ENCODE measurements around the gene EFNA1.
"Not testable (repeated sequence)": the region's sequence is repeated elsewhere in the genome, so short reads cannot be mapped to it uniquely, and the experiment has no call there.

The EFNA1 gene

GRCh38 chr1:155166471-155167165, 38.9 kb downstream of the EFNA1 start:
- H3K4me2 ChIP-seq (ENCODE audit: low read length) = no peak overlapping the region
- H3K9ac ChIP-seq (ENCODE audit: low read depth, low read length) = no peak overlapping the region
- H3K4me3 ChIP-seq (ENCODE audit: low read length) = no peak overlapping the region
- peaks cover 19% of the 10 kb centered on the region for H3K36me3 ChIP-seq (ENCODE audit: insufficient read depth, low read length)
- H3K4me1 ChIP-seq (ENCODE audit: control insufficient read depth, insufficient read depth, low read length) = peaks cover 4% of the 10 kb centered on the region
- no peaks in the 10 kb centered on the region for H3K9me3 ChIP-seq (replicated peaks; ENCODE audit: low read length)
- H3K27me3 ChIP-seq (ENCODE audit: control insufficient read depth, insufficient read depth, low read length) = peaks cover 12% of the 10 kb centered on the region

- Histone ChIP-seq H3K27me3 (ENCODE audit: control insufficient read depth, insufficient read depth, low read length) (peaks cover 12% of the 10 kb centered on the region), H3K4me1 (ENCODE audit: control insufficient read depth, insufficient read depth, low read length) (peaks cover 12% of the 10 kb centered on the region), H3K4me2 (ENCODE audit: low read length) (peak overlapping the region; percentile 35), H3K9me3 (replicated peaks; ENCODE audit: low read length) (no peaks in the 10 kb centered on the region), H3K36me3 (ENCODE audit: insufficient read depth, low read length) (peaks cover 19% of the 10 kb centered on the region), H3K4me3 (ENCODE audit: low read length) (no peak overlapping the region), H3K9ac (ENCODE audit: low read depth, low read length) (no peak overlapping the region)
Observed at GRCh38 chr1:155167166-155168104, 39.8 kb downstream of the EFNA1 start.

- not testable (repeated sequence) for H3K9ac ChIP-seq (ENCODE audit: low read depth, low read length); H3K4me3 ChIP-seq (ENCODE audit: low read length); H3K4me2 ChIP-seq (ENCODE audit: low read length); H3K9me3 ChIP-seq (replicated peaks; ENCODE audit: low read length)
- Histone ChIP-seq H3K36me3 (ENCODE audit: insufficient read depth, low read length) (peaks cover 19% of the 10 kb centered on the region), H3K4me1 (ENCODE audit: control insufficient read depth, insufficient read depth, low read length) (peaks cover 12% of the 10 kb centered on the region), H3K27me3 (ENCODE audit: control insufficient read depth, insufficient read depth, low read length) (peaks cover 12% of the 10 kb centered on the region)
Observed at GRCh38 chr1:155168105-155168445, 40.4 kb downstream of the EFNA1 start.

GRCh38 chr1:155168456-155169210, 41.0 kb downstream of the EFNA1 start:
- peaks cover 17% of the 10 kb centered on the region for H3K4me1 ChIP-seq (ENCODE audit: control insufficient read depth, insufficient read depth, low read length)
- H3K27me3 ChIP-seq (ENCODE audit: control insufficient read depth, insufficient read depth, low read length) = peaks cover 12% of the 10 kb centered on the region
- H3K4me2 ChIP-seq (ENCODE audit: low read length) = no peak overlapping the region
- peaks cover 19% of the 10 kb centered on the region for H3K36me3 ChIP-seq (ENCODE audit: insufficient read depth, low read length)
- H3K9ac ChIP-seq (ENCODE audit: low read depth, low read length) = no peak overlapping the region
- no peaks in the 10 kb centered on the region for H3K9me3 ChIP-seq (replicated peaks; ENCODE audit: low read length)
- H3K4me3 ChIP-seq (ENCODE audit: low read length) = no peak overlapping the region

- Histone ChIP-seq H3K9me3 (replicated peaks; ENCODE audit: low read length) (no peaks in the 10 kb centered on the region), H3K4me1 (ENCODE audit: control insufficient read depth, insufficient read depth, low read length) (peaks cover 23% of the 10 kb centered on the region), H3K4me3 (ENCODE audit: low read length) (no peak overlapping the region), H3K4me2 (ENCODE audit: low read length) (no peak overlapping the region), H3K36me3 (ENCODE audit: insufficient read depth, low read length) (peaks cover 19% of the 10 kb centered on the region), H3K9ac (ENCODE audit: low read depth, low read length) (no peak overlapping the region), H3K27me3 (ENCODE audit: control insufficient read depth, insufficient read depth, low read length) (peaks cover 12% of the 10 kb centered on the region)
Observed at GRCh38 chr1:155169541-155169940, 41.9 kb downstream of the EFNA1 start.

GRCh38 chr1:155170101-155170785, 42.6 kb downstream of the EFNA1 start:
- H3K4me1 ChIP-seq (ENCODE audit: control insufficient read depth, insufficient read depth, low read length) = peaks cover 27% of the 10 kb centered on the region

GRCh38 chr1:155170806-155171205, 43.1 kb downstream of the EFNA1 start:
- Histone ChIP-seq H3K9ac (ENCODE audit: low read depth, low read length) (no peak overlapping the region), H3K9me3 (replicated peaks; ENCODE audit: low read length) (no peaks in the 10 kb centered on the region), H3K27me3 (ENCODE audit: control insufficient read depth, insufficient read depth, low read length) (peaks cover 9% of the 10 kb centered on the region), H3K36me3 (ENCODE audit: insufficient read depth, low read length) (peaks cover 19% of the 10 kb centered on the region), H3K4me3 (ENCODE audit: low read length) (no peak overlapping the region), H3K4me2 (ENCODE audit: low read length) (no peak overlapping the region), H3K4me1 (ENCODE audit: control insufficient read depth, insufficient read depth, low read length) (peaks cover 27% of the 10 kb centered on the region)

More at GRCh38 chr1:155170101-155170785, 42.6 kb downstream of the EFNA1 start:
- Histone ChIP-seq H3K36me3 (ENCODE audit: insufficient read depth, low read length) (peaks cover 19% of the 10 kb centered on the region), H3K4me2 (ENCODE audit: low read length) (no peak overlapping the region), H3K9ac (ENCODE audit: low read depth, low read length) (no peak overlapping the region), H3K4me3 (ENCODE audit: low read length) (no peak overlapping the region), H3K27me3 (ENCODE audit: control insufficient read depth, insufficient read depth, low read length) (peaks cover 12% of the 10 kb centered on the region), H3K9me3 (replicated peaks; ENCODE audit: low read length) (no peaks in the 10 kb centered on the region)

GRCh38 chr1:155171836-155172731, 44.4 kb downstream of the EFNA1 start:
- Histone ChIP-seq H3K9me3 (replicated peaks; ENCODE audit: low read length) (no peaks in the 10 kb centered on the region), H3K36me3 (ENCODE audit: insufficient read depth, low read length) (peaks cover 19% of the 10 kb centered on the region), H3K9ac (ENCODE audit: low read depth, low read length) (peak overlapping the region; percentile 97), H3K4me2 (ENCODE audit: low read length) (peak overlapping the region; percentile 81), H3K4me3 (ENCODE audit: low read length) (peak overlapping the region; percentile 87), H3K27me3 (ENCODE audit: control insufficient read depth, insufficient read depth, low read length) (peaks cover 1% of the 10 kb centered on the region), H3K4me1 (ENCODE audit: control insufficient read depth, insufficient read depth, low read length) (peaks cover 27% of the 10 kb centered on the region)

- no peaks in the 10 kb centered on the region for H3K9me3 ChIP-seq (replicated peaks; ENCODE audit: low read length)
- peak within 1 kb of the TSS; percentile 81 for H3K4me2 ChIP-seq (ENCODE audit: low read length)
- H3K27me3 ChIP-seq (ENCODE audit: control insufficient read depth, insufficient read depth, low read length) = no peaks in the 10 kb centered on the region
- peaks cover 19% of the 10 kb centered on the region for H3K36me3 ChIP-seq (ENCODE audit: insufficient read depth, low read length)
- H3K4me3 ChIP-seq (ENCODE audit: low read length) = peak within 1 kb of the TSS; percentile 87
- peak within 1 kb of the TSS; percentile 97 for H3K9ac ChIP-seq (ENCODE audit: low read depth, low read length)
- H3K4me1 ChIP-seq (ENCODE audit: control insufficient read depth, insufficient read depth, low read length) = peaks cover 23% of the 10 kb centered on the region
Observed at GRCh38 chr1:155172732-155173477, 45.2 kb downstream of the EFNA1 start, which contains the start of gene KRTCAP2. Gene KRTCAP2 (minus strand): TSS chr1:155173304. CDS start chr1:155173224, 80 bp downstream.

Data from skeletal muscle satellite cell (primary cell).